ENCODE data around the gene NDST3.

GRCh38 chr4:118307643-118308042 is 273.4 kb downstream of the NDST3 start:
- TF ChIP-seq CTCF (IDR thresholded peaks at IDR 0.05) = no peak
- no peak for TF ChIP-seq POLR2AphosphoS5 (IDR thresholded peaks at IDR 0.05)
- no peak for TF ChIP-seq POLR2A (IDR thresholded peaks at IDR 0.05; ENCODE audit: low read depth)
- no peak for TF ChIP-seq EP300 (IDR thresholded peaks at IDR 0.05)

Data from esophagus muscularis mucosa (tissue), 4 donors.